Left ventricle myocardium inferior (tissue), 1 donor: ENCODE results near the gene PITPNM2. TPM values are rescaled to one million over a fixed set of nuclear protein-coding genes. Genes with fewer than 3 reads are reported as not detected.

ENCODE experiments used
- DNase-seq: peaks from one replicate; pipeline ENCODE4 v3.0.0-alpha.2; 2020
- H3K27ac ChIP-seq: fragments of 200-600 bp; replicated peaks from 2 replicates; pipeline ENCODE4 v1.8.0; 2021
- H3K27me3 ChIP-seq: fragments of 200-600 bp; 2 replicates; pipeline ENCODE4 v1.8.0; 2021; ENCODE audit warnings: low read depth
- H3K36me3 ChIP-seq: fragments of 200-600 bp; 2 replicates; pipeline ENCODE4 v1.8.0; 2021
- H3K4me1 ChIP-seq: fragments of 200-600 bp; 2 replicates; pipeline ENCODE4 v1.8.0; 2021
- H3K4me3 ChIP-seq: fragments of 200-600 bp; 2 replicates; pipeline ENCODE4 v1.8.0; 2021; ENCODE audit warnings: mild to moderate bottlenecking, moderate library complexity
- H3K9me3 ChIP-seq: fragments of 200-600 bp; replicated peaks from 2 replicates; pipeline ENCODE4 v1.8.0; 2021
- intact Hi-C: fragments of 100-400 bp; cut with micrococcal nuclease; formaldehyde crosslinking; loops from one replicate; pipeline ENCODE4 v1.11.0; 2022
- total RNA-seq: library from RNA; stranded (reverse); fragmentation: NEBNext Ultra II Directional; extraction: Animal tissue kit (Norgen Biotek cat#: 25700); gene quantifications from one replicate; pipeline ENCODE4 v1.2.1, GENCODE V29; 2021
- TF ChIP-seq, protein P1 (sequence below): fragments of 200-600 bp; IDR thresholded peaks from 2 replicates; pipeline ENCODE4 v1.8.0; 2021; ENCODE audit warnings: antibody characterized with exemption, mild to moderate bottlenecking, borderline replicate concordance
- donor health status: DM: no; HTN: yes; CAD: no; lungs with severe emphysema.

Gene PITPNM2
- total RNA-seq, 1 donor from 2014 or later = 18.4 TPM

DNA sequence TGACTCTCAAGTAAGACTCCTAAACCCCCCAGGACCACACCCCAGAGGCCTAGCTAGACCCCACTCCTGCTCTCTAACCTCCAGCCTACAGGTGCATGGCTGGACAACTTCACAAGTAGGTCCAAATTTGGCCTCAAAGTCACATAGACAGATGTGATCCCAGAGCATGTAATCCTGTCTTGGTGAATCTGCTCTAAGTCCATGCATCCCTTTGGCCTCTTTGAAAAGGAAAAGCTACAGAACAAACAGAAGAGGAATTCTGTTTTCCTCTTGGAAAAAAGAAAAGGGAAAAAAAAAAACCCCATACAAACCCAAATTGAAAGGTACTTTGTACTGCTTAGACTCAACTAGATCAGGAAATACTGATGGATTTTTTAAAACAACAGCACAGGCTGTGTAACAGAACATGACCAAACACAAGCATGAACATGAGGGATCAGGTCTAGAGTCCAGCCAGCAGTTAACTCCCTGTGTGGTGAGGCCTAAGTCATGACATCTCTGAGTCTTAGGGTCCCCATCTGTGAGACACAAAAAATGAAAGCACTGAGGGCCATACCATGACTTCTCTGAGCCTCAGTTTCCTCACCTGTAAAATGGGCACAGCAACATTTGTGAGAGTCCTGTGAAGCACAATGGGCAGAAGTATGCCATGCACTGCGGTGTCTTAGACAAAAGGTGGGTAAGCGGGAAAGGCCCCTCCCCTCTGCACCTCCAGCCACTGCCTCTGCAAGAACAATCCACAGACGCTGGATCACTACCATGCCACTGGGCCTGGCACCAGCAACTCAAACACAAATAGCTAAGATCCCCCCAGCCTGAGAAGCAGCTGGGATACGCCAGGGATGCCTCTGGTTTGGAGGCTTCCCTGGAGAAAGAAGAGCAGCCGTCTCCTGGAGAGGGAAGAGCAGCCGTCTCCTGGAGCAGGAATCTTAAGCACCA lies 9.9 kb downstream of the PITPNM2 start:
- TF ChIP-seq, protein P1, sequence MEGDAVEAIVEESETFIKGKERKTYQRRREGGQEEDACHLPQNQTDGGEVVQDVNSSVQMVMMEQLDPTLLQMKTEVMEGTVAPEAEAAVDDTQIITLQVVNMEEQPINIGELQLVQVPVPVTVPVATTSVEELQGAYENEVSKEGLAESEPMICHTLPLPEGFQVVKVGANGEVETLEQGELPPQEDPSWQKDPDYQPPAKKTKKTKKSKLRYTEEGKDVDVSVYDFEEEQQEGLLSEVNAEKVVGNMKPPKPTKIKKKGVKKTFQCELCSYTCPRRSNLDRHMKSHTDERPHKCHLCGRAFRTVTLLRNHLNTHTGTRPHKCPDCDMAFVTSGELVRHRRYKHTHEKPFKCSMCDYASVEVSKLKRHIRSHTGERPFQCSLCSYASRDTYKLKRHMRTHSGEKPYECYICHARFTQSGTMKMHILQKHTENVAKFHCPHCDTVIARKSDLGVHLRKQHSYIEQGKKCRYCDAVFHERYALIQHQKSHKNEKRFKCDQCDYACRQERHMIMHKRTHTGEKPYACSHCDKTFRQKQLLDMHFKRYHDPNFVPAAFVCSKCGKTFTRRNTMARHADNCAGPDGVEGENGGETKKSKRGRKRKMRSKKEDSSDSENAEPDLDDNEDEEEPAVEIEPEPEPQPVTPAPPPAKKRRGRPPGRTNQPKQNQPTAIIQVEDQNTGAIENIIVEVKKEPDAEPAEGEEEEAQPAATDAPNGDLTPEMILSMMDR = no peak
- peak overlapping the region; percentile 17 for H3K4me3 ChIP-seq
- H3K27me3 ChIP-seq = no peaks in the 10 kb centered on the region
- no peaks in the 10 kb centered on the region for H3K36me3 ChIP-seq
- intact Hi-C loops = no loop called here
- no peaks in the 10 kb centered on the region for H3K9me3 ChIP-seq
- H3K4me1 ChIP-seq = peaks cover 68% of the 10 kb centered on the region
- DNase-seq = no peak
- peak overlapping the region; percentile 88 for H3K27ac ChIP-seq

DNA sequence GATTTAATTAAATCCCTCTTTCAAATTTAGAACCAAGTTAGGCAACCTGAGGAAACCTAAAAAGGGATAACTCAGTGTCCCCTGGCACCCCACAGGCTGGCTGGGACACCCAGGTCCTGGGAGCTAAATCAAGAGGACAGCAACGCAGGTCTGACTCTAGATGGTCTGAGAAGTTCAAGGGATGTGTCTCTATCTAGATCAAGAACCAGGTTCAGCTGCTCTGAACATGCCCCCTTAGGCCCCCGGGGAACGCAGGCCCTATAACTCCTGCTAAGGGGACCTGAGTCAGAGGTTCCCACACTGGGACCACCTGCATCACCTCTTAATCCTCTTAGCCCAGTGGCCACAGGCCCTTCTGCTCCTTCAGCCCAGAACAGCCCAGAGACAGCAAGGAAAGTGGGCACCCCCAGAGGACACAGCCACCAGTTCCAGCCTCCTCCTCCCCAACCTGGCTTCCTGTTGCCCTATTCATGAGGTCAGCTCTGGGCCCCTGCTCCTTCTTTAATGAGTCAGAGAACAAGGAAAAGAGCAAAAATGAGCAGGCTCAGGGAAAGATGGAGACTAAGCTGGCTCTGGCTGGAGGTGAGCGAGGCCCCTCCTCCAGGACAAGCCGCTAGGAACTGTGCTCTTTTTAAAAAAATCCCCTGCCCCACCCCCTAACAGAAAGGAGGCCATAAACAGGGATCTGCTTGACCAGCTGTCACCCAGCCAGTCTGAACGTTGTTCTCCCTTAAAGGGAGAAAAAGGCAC lies 10.8 kb downstream of the PITPNM2 start:
- TF ChIP-seq, protein P1 = no peak

GRCh38 chr12:123135688-123136087 lies 15.2 kb downstream of the PITPNM2 start:
- TF ChIP-seq, protein P1 = no peak
- no peak overlapping the region for H3K27ac ChIP-seq
- intact Hi-C loops = no loop called here
- no peaks in the 10 kb centered on the region for H3K9me3 ChIP-seq
- H3K27me3 ChIP-seq = no peaks in the 10 kb centered on the region
- no peak overlapping the region for H3K4me3 ChIP-seq
- peaks cover 35% of the 10 kb centered on the region for H3K4me1 ChIP-seq
- no peaks in the 10 kb centered on the region for H3K36me3 ChIP-seq
- DNase-seq = no peak

More for the DNA sequence above, 10.8 kb downstream of the PITPNM2 start:
- H3K36me3 ChIP-seq = no peaks in the 10 kb centered on the region
- peak overlapping the region; percentile 88 for H3K27ac ChIP-seq
- peaks cover 61% of the 10 kb centered on the region for H3K4me1 ChIP-seq
- intact Hi-C loops = no loop called here
- H3K9me3 ChIP-seq = no peaks in the 10 kb centered on the region
- DNase-seq = no peak
- no peak overlapping the region for H3K4me3 ChIP-seq
- H3K27me3 ChIP-seq = no peaks in the 10 kb centered on the region

DNA sequence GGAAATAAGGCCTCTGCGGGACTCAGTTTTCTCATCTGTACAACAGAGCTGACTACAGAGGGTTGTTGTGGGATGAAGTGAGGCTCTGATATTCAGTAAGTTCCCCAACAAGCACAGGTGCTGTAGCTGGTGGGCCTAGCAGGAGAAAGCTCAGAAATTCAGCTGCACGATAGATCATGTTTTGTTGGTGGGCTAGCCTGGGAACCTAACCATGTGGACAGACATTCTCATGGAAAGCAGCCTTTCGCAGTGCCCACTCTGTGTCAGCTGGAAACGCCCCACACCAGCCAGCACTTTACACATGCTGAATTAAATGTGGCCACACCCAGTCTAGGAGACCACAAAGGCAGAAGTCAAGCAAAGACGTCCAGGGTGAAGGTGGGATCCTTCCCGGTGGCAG lies 16.1 kb downstream of the PITPNM2 start:
- Histone ChIP-seq H3K27ac (no peak overlapping the region), H3K9me3 (no peaks in the 10 kb centered on the region), H3K27me3 (no peaks in the 10 kb centered on the region), H3K4me1 (peaks cover 33% of the 10 kb centered on the region), H3K4me3 (no peak overlapping the region), H3K36me3 (no peaks in the 10 kb centered on the region)
- TF ChIP-seq, protein P1 = no peak
- intact Hi-C loops = no loop called here
- DNase-seq = no peak

- intact Hi-C loops = no loop called here
- H3K27ac ChIP-seq = no peak overlapping the region
These were observed 16.6 kb downstream of the PITPNM2 start for GRCh38 chr12:123134271-123134671.

More at GRCh38 chr12:123134271-123134671, 16.6 kb downstream of the PITPNM2 start:
- no peaks in the 10 kb centered on the region for H3K27me3 ChIP-seq
- no peak for DNase-seq
- H3K36me3 ChIP-seq = no peaks in the 10 kb centered on the region
- TF ChIP-seq, protein P1 = no peak
- H3K4me1 ChIP-seq = peaks cover 32% of the 10 kb centered on the region
- no peak overlapping the region for H3K4me3 ChIP-seq
- H3K9me3 ChIP-seq = no peaks in the 10 kb centered on the region
